SK-N-SH (cell line): ENCODE results near the gene BLOC1S3.

ENCODE experiments used
- JUND ChIP-seq: IDR thresholded peaks from 2 replicates; pipeline ENCODE4 v1.4.0; 2012
- RAD21 ChIP-seq: IDR thresholded peaks from 2 replicates; pipeline ENCODE4 v1.6.1; 2012; ENCODE audit warnings: mild to moderate bottlenecking, low read length
- RFX5 ChIP-seq: IDR thresholded peaks from 2 replicates; pipeline ENCODE4 v1.6.1; 2012; ENCODE audit warnings: mild to moderate bottlenecking, improper control_type of control experiment, low read length
- SIN3A ChIP-seq: IDR thresholded peaks from 2 replicates; pipeline ENCODE4 v1.6.1; 2012; ENCODE audit warnings: low read depth, mild to moderate bottlenecking, low read length, moderate library complexity, borderline replicate concordance
- TAF1 ChIP-seq: IDR thresholded peaks from 2 replicates; pipeline ENCODE4 v1.6.1; 2012; ENCODE audit warnings: low read depth, mild to moderate bottlenecking, low read length, moderate library complexity, borderline replicate concordance
- TF ChIP-seq, protein P1 (sequence below): fragments of 200-600 bp; sonication (generic); IDR thresholded peaks from 2 replicates; pipeline ENCODE4 v1.6.1; 2017; ENCODE audit warnings: antibody characterized with exemption, mild to moderate bottlenecking, moderate library complexity

DNA sequence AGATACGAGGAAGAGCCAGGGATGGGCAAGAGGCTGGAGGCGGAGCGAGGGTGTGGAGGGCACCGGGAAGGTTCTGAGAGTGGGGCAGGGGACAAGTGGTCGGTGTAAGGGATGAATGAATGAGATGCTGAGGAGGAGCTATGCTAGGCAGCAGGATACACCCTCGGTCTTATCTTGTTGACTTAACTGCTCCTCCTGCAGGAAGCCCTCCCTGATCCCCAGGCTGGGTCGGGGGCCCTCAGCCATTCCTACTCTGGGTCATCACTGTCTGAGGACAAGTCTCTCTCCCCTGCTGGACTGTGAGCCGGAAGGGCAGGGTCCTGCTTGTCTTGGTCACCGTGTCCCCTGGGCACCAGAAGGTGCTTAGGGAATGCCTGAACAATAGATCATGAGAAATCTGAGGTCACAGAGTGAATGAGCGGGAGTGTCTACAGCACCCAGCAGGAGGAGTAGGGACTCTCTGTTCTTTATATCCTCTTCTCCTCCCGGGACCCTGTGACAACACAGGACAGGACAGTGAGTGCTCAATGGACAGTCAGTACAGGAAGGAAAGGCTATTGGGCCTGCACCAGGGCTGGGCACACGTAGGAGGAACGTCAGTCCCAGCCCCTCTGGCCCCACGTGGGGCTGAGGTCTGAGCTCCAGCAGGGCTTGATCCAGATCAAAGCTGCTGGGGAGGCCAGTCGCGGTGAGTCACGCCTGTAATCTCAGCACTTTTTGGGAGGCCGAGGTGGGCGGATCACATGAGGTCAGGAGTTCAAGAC, 24.3 kb upstream of the BLOC1S3 start:
- TF ChIP-seq TAF1: no peak
- no peak for TF ChIP-seq JUND
- TF ChIP-seq, protein P1, sequence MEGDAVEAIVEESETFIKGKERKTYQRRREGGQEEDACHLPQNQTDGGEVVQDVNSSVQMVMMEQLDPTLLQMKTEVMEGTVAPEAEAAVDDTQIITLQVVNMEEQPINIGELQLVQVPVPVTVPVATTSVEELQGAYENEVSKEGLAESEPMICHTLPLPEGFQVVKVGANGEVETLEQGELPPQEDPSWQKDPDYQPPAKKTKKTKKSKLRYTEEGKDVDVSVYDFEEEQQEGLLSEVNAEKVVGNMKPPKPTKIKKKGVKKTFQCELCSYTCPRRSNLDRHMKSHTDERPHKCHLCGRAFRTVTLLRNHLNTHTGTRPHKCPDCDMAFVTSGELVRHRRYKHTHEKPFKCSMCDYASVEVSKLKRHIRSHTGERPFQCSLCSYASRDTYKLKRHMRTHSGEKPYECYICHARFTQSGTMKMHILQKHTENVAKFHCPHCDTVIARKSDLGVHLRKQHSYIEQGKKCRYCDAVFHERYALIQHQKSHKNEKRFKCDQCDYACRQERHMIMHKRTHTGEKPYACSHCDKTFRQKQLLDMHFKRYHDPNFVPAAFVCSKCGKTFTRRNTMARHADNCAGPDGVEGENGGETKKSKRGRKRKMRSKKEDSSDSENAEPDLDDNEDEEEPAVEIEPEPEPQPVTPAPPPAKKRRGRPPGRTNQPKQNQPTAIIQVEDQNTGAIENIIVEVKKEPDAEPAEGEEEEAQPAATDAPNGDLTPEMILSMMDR: no peak
- no peak for TF ChIP-seq RFX5
- TF ChIP-seq RAD21: no peak
- no peak for TF ChIP-seq SIN3A
